HepG2 (cell line): Measurements from ENCODE around the gene WDR20. TPM values are rescaled to one million over a fixed set of nuclear protein-coding genes. Genes with fewer than 3 reads are reported as not detected.

Source experiments
- ATAC-seq: fragments of 200-7000 bp; cut with Tn5 transposase; 3 replicates; pipeline ENCODE4 v1.9.1; 2020; ENCODE audit warnings: mild to moderate bottlenecking, moderate library complexity
- BruUV-seq: library from RNA; stranded (reverse); fragments of 400-500 nt; replicated peaks from 2 replicates; lab custom pipeline; 2021; lab: Mats Ljungman, UMichigan
- CTCF ChIA-PET: fragments of 300-600 bp; formaldehyde crosslinking; extraction: SDS; loops from one replicate; lab custom pipeline; 2021; ENCODE audit warnings: low total read pairs, inconsistent platforms, low intra/inter-chr PET ratio; lab: Yijun Ruan, JAX
- POLR2A ChIA-PET: fragments of 350-600 bp; sonication (Branson Sonifier 250); formaldehyde crosslinking; loops from one replicate; lab custom pipeline; 2020; ENCODE audit warnings: antibody characterized with exemption, inconsistent platforms; lab: Yijun Ruan, JAX
- DNase-seq: peaks from one replicate; pipeline ENCODE4 v3.0.0-alpha.2; 2015; ENCODE audit warnings: low spot score
- FAIRE-seq: peaks from 3 replicates; lab custom pipeline; 2011; peaks lifted over from hg19 to GRCh38; lab: Jason Lieb, UNC
- H2AFZ ChIP-seq: one replicate; pipeline ENCODE4 v1.6.1; 2011; ENCODE audit warnings: low read length, inconsistent platforms
- H3K27ac ChIP-seq: fragments of 300-600 bp; 3 replicates; pipeline ENCODE4 v1.8.0; 2011; ENCODE audit warnings: mixed run types, mild to moderate bottlenecking, mixed read lengths, low read length, inconsistent platforms; ENCODE audit not compliant: insufficient read depth; ENCODE audit errors: extremely low read length
- H3K27me3 ChIP-seq, 2 experiments: fragments of 200-600 bp in 1 of 2; 2 replicates in 1 of 2; 3 replicates in 1 of 2; pipeline versions ENCODE4 v1.6.0 to v1.8.0; 2011; ENCODE audit warnings: low read length in 2 of 2, mild to moderate bottlenecking in 2 of 2, moderate library complexity in 2 of 2, inconsistent platforms in 1 of 2; ENCODE audit not compliant: insufficient read depth in 2 of 2, control insufficient read depth in 1 of 2
- H3K36me3 ChIP-seq, 2 experiments: fragments of 200-600 bp in 1 of 2; replicated peaks in 1 of 2; 2 replicates in 1 of 2; 3 replicates in 1 of 2; pipeline versions ENCODE4 v1.5.1 to v1.8.0; 2011; ENCODE audit warnings: low read length in 2 of 2, inconsistent platforms in 1 of 2; ENCODE audit not compliant: insufficient read depth in 2 of 2, control insufficient read depth in 1 of 2
- H3K4me1 ChIP-seq: 2 replicates; pipeline ENCODE4 v1.5.1; 2012; ENCODE audit warnings: low read length, inconsistent platforms; ENCODE audit not compliant: insufficient read depth
- H3K4me2 ChIP-seq: 2 replicates; pipeline ENCODE4 v1.6.0; 2011; ENCODE audit warnings: low read depth, low read length, inconsistent platforms
- H3K4me3 ChIP-seq, 3 experiments: fragments of 200-600 bp in 1 of 3; sonication (generic), shearing (Covaris generic) in 1 of 3; replicated peaks in 1 of 3; 2 replicates each; pipeline ENCODE4 v1.5.1; 2011 to 2016; ENCODE audit warnings: low read length in 3 of 3, inconsistent platforms in 2 of 3, low read depth in 2 of 3, mild to moderate bottlenecking in 2 of 3, control low read depth in 1 of 3, mixed read lengths in 1 of 3; ENCODE audit not compliant: insufficient read depth in 1 of 3
- H3K79me2 ChIP-seq: one replicate; pipeline ENCODE4 v1.6.1; 2011; ENCODE audit warnings: low read length, inconsistent platforms; ENCODE audit not compliant: insufficient read depth
- H3K9ac ChIP-seq: 2 replicates; pipeline ENCODE4 v1.6.0; 2011; ENCODE audit warnings: mild to moderate bottlenecking, low read depth, low read length, inconsistent platforms; ENCODE audit not compliant: insufficient read depth
- H3K9me3 ChIP-seq: 2 replicates; pipeline ENCODE4 v1.5.1; 2012; ENCODE audit warnings: mild to moderate bottlenecking, low read length
- H4K20me1 ChIP-seq: 2 replicates; pipeline ENCODE4 v1.6.0; 2011; ENCODE audit warnings: inconsistent platforms, mild to moderate bottlenecking, low read length, moderate library complexity; ENCODE audit not compliant: insufficient read depth
- ADNP ChIP-seq: sonication (generic); formaldehyde crosslinking; IDR thresholded peaks from 2 replicates; pipeline ENCODE4 v1.4.0; 2020; ENCODE audit warnings: missing genetic modification reagents
- CREBL2 ChIP-seq: sonication (generic); formaldehyde crosslinking; IDR thresholded peaks from 2 replicates; pipeline ENCODE4 v1.8.1; 2023; ENCODE audit warnings: missing genetic modification reagents, mild to moderate bottlenecking, borderline replicate concordance
- GATAD2A ChIP-seq: IDR thresholded peaks from 2 replicates; pipeline ENCODE4 v1.6.1; 2016
- MLXIP ChIP-seq: sonication (generic); formaldehyde crosslinking; IDR thresholded peaks from 2 replicates; pipeline ENCODE4 v1.9.0; 2021; ENCODE audit warnings: missing genetic modification reagents, borderline replicate concordance
- NFYB ChIP-seq: sonication (generic); formaldehyde crosslinking; IDR thresholded peaks from 2 replicates; pipeline ENCODE4 v1.4.0; 2020; ENCODE audit warnings: missing genetic modification reagents
- NKX3-1 ChIP-seq: sonication (generic); formaldehyde crosslinking; IDR thresholded peaks from 2 replicates; pipeline ENCODE4 v1.5.0; 2020; ENCODE audit warnings: missing genetic modification reagents
- TBP ChIP-seq: sonication (generic); formaldehyde crosslinking; IDR thresholded peaks from 2 replicates; pipeline ENCODE4 v1.5.0; 2020; ENCODE audit warnings: missing genetic modification reagents
- TGIF2 ChIP-seq: IDR thresholded peaks from 2 replicates; pipeline ENCODE4 v1.6.1; 2016; ENCODE audit warnings: control low read depth, missing compliant biosample characterization
- THYN1 ChIP-seq: sonication (generic); formaldehyde crosslinking; IDR thresholded peaks from 2 replicates; pipeline ENCODE4 v1.8.1; 2023; ENCODE audit warnings: low read depth, mild to moderate bottlenecking, moderate library complexity, missing genetic modification reagents, borderline replicate concordance
- ZBTB1 ChIP-seq: sonication (generic); formaldehyde crosslinking; IDR thresholded peaks from 2 replicates; pipeline ENCODE4 v1.4.0; 2020; ENCODE audit warnings: missing genetic modification reagents, borderline replicate concordance
- ZNF260 ChIP-seq: sonication (generic); formaldehyde crosslinking; IDR thresholded peaks from 2 replicates; pipeline ENCODE4 v1.4.0; 2020; ENCODE audit warnings: missing genetic modification reagents, low read depth, mild to moderate bottlenecking, borderline replicate concordance
- ZNF510 ChIP-seq: sonication (generic); formaldehyde crosslinking; IDR thresholded peaks from 2 replicates; pipeline ENCODE4 v1.4.0; 2020; ENCODE audit warnings: low read depth, mild to moderate bottlenecking, missing genetic modification reagents
- ZNF530 ChIP-seq: sonication (generic); formaldehyde crosslinking; IDR thresholded peaks from 2 replicates; pipeline ENCODE4 v1.5.0; 2020; ENCODE audit warnings: low read depth, mild to moderate bottlenecking, missing genetic modification reagents
- WGBS: methylation state at CpG from one replicate; pipeline ENCODE4 v1.1.6; 2017; ENCODE audit warnings: low lambda C conversion rate; 5-methylcytosine and 5-hydroxymethylcytosine counted together
- in situ Hi-C: cut with HindIII; loops from 2 replicates; pipeline ENCODE4 v1.10.0; 2017; ENCODE audit warnings: low pct_unique_long_range_greater_than_20kb; ENCODE audit not compliant: extremely low pct_ligation_motif_present
- intact Hi-C: fragments of 100-400 bp; cut with micrococcal nuclease; formaldehyde crosslinking; loops from one replicate; pipeline ENCODE4 v1.10.0; 2022; ENCODE audit not compliant: unreplicated experiment
- polyA plus RNA-seq, 8 experiments: library from polyadenylated mRNA; depleted of rRNA in 3 of 8; stranded (reverse) in 7 of 8; unstranded in 1 of 8; fragments of >200 nt; fragmentation: Illumina TruSeq in 4 of 8; extraction: Trizol in 4 of 8; gene quantifications; 2 replicates each; pipeline versions ENCODE4 v1.2.1 to v1.2.3, GENCODE V29; 2011 to 2016; ENCODE audit warnings: low read depth in 4 of 8, missing spikeins in 1 of 8, mixed read lengths in 1 of 8; ENCODE audit not compliant: insufficient read depth in 1 of 8
- total RNA-seq, 5 experiments: library from RNA; depleted of rRNA; stranded (reverse); fragments of >200 nt; fragmentation: Illumina TruSeq; extraction: Trizol; gene quantifications; 2 replicates each; pipeline ENCODE4 v1.2.3, GENCODE V29; 2016; ENCODE audit warnings: low read depth in 1 of 5

The WDR20 gene
- total and polyA plus RNA-seq, 2 of the 13 experiments (the other 11 are each of a cell fraction or from before 2014, with no cell fraction given) = 10.4 to 23.2 TPM

- Histone ChIP-seq H3K36me3 (no peaks in the 10 kb centered on the region), H3K27ac (no peak overlapping the region), H4K20me1 (no peaks in the 10 kb centered on the region), H2AFZ (no peak overlapping the region), H3K4me3 (no peak overlapping the region), H3K27me3 (peaks cover 2 to 25% of the 10 kb centered on the region in 2 experiments; a peak in 2 of 5 replicates), H3K4me2 (no peak overlapping the region), H3K79me2 (no peaks in the 10 kb centered on the region), H3K4me1 (peaks cover 37% of the 10 kb centered on the region), H3K9ac (no peak overlapping the region), H3K9me3 (no peaks in the 10 kb centered on the region)
- in situ Hi-C loops (loop anchor here (5.0 to 25.0 kb wide), 3 partner anchors 33 to 383 kb away; partner anchors contain the start of gene DYNC1H1), intact Hi-C loops (loop anchor here (5.0 kb wide), 2 partner anchors 112 to 388 kb away; no protein-coding TSS in a partner anchor)
- BruUV-seq = no TSS peak
- DNase-seq (no peak), FAIRE-seq (no peak), ATAC-seq (no peak)
- TF ChIP-seq TGIF2 (CRISPR knock-in tag) = no peak
- no peak for TF ChIP-seq CREBL2 (CRISPR knock-in tag)
- no peak for TF ChIP-seq ZBTB1 (CRISPR knock-in tag)
- no peak for TF ChIP-seq ZNF260
- no peak for TF ChIP-seq GATAD2A (CRISPR knock-in tag)
- TF ChIP-seq NKX3-1 = no peak
- no peak for TF ChIP-seq TBP (CRISPR knock-in tag)
- no peak for TF ChIP-seq MLXIP (CRISPR knock-in tag)
- no peak for TF ChIP-seq ADNP (CRISPR knock-in tag)
- no peak for TF ChIP-seq ZNF510 (CRISPR knock-in tag)
- TF ChIP-seq THYN1 (CRISPR knock-in tag) = no peak
- no peak for TF ChIP-seq ZNF530
- TF ChIP-seq NFYB = no peak
- CTCF ChIA-PET = interaction anchor here (2.0 to 3.1 kb wide), 3 partner anchors 32 to 134 kb away, joined by 14 to 22 read pairs (median 18); no protein-coding TSS in a partner anchor
- WGBS = 19% methylated on average over 5 of the region's 6 CpGs
- POLR2A ChIA-PET = interaction anchor here (1.9 to 2.3 kb wide), 2 partner anchors 10 to 32 kb away, joined by 6 to 9 read pairs; no protein-coding TSS in a partner anchor
Measured at GRCh38 chr14:102095231-102095870, 44.3 kb upstream of the WDR20 start.
